IMR-90 (cell line): ENCODE measurements around the gene MMD. TPM values are rescaled to one million over a fixed set of nuclear protein-coding genes. Genes with fewer than 3 reads are reported as not detected.
A peak's percentile ranks its signal among the peaks of the same experiment; 100 is the strongest.

Experiments
- ATAC-seq: fragments of 200-7000 bp; cut with Tn5 transposase; 2 replicates; pipeline ENCODE4 v1.9.1; 2020; ENCODE audit warnings: low read depth, mild to moderate bottlenecking, moderate library complexity
- BruUV-seq: library from RNA; stranded (reverse); fragments of 400-500 nt; replicated peaks from 2 replicates; lab custom pipeline; 2021; lab: Mats Ljungman, UMichigan
- CTCF ChIA-PET: fragments of 300-600 bp; formaldehyde crosslinking; extraction: SDS; loops from one replicate; lab custom pipeline; 2021; ENCODE audit warnings: antibody characterized with exemption; lab: Yijun Ruan, JAX
- POLR2A ChIA-PET: fragments of 300-600 bp; sonication (Branson Sonifier 250); formaldehyde crosslinking; loops from one replicate; lab custom pipeline; 2022; ENCODE audit warnings: antibody characterized with exemption; ENCODE audit not compliant: unreplicated experiment; lab: Charles Lee
- DNase-seq: peaks from one replicate; pipeline ENCODE4 v3.0.0; 2013
- H2AFZ ChIP-seq: replicated peaks from 2 replicates; pipeline ENCODE3; 2013; ENCODE audit warnings: low read length, mild to moderate bottlenecking; ENCODE audit not compliant: poor library complexity
- H2AK5ac ChIP-seq: 2 replicates; pipeline ENCODE4 v1.6.1; 2013; ENCODE audit warnings: low read depth, low read length, inconsistent platforms
- H2AK9ac ChIP-seq: replicated peaks from 2 replicates; pipeline ENCODE3; 2013; ENCODE audit warnings: mild to moderate bottlenecking, low read depth, low read length, moderate library complexity; ENCODE audit not compliant: poor library complexity
- H2BK120ac ChIP-seq: 2 replicates; pipeline ENCODE4 v1.6.1; 2013; ENCODE audit warnings: low read depth, low read length, inconsistent platforms
- H2BK15ac ChIP-seq: 3 replicates; pipeline ENCODE4 v1.6.1; 2013; ENCODE audit warnings: low read depth, low read length, inconsistent platforms
- H2BK20ac ChIP-seq: 2 replicates; pipeline ENCODE4 v1.6.1; 2013; ENCODE audit warnings: low read depth, mild to moderate bottlenecking, inconsistent platforms, low read length, moderate library complexity
- H2BK5ac ChIP-seq: 2 replicates; pipeline ENCODE4 v1.6.1; 2013; ENCODE audit warnings: mild to moderate bottlenecking, low read depth, low read length, inconsistent platforms; ENCODE audit not compliant: poor library complexity, severe bottlenecking
- H3K14ac ChIP-seq: replicated peaks from 2 replicates; pipeline ENCODE4 v1.6.1; 2013; ENCODE audit warnings: low read depth, low read length, inconsistent platforms
- H3K18ac ChIP-seq: 2 replicates; pipeline ENCODE4 v1.6.1; 2013; ENCODE audit warnings: low read depth, low read length, control low read depth
- H3K23ac ChIP-seq: 2 replicates; pipeline ENCODE4 v1.6.1; 2013; ENCODE audit warnings: low read depth, low read length, inconsistent platforms
- H3K27ac ChIP-seq: 2 replicates; pipeline ENCODE4 v1.5.1; 2013; ENCODE audit warnings: mild to moderate bottlenecking, control low read depth, low read length; ENCODE audit not compliant: insufficient read depth
- H3K27me3 ChIP-seq: 2 replicates; pipeline ENCODE4 v1.6.1; 2013; ENCODE audit warnings: low read length; ENCODE audit not compliant: control insufficient read depth, insufficient read depth
- H3K36me3 ChIP-seq: 2 replicates; pipeline ENCODE4 v1.6.1; 2013; ENCODE audit warnings: low read length, mixed read lengths; ENCODE audit not compliant: control insufficient read depth, insufficient read depth
- H3K4ac ChIP-seq: 2 replicates; pipeline ENCODE4 v1.6.1; 2013; ENCODE audit warnings: low read depth, low read length, inconsistent platforms
- H3K4me1 ChIP-seq: 2 replicates; pipeline ENCODE4 v1.6.1; 2013; ENCODE audit warnings: low read length, mixed read lengths; ENCODE audit not compliant: control insufficient read depth, insufficient read depth
- H3K4me2 ChIP-seq: 2 replicates; pipeline ENCODE4 v1.6.1; 2013; ENCODE audit warnings: low read depth, mild to moderate bottlenecking, control low read depth, low read length, moderate library complexity
- H3K4me3 ChIP-seq: 2 replicates; pipeline ENCODE4 v1.5.1; 2013; ENCODE audit warnings: low read depth, mild to moderate bottlenecking, control low read depth, low read length, moderate library complexity; ENCODE audit not compliant: insufficient read depth
- H3K56ac ChIP-seq: 2 replicates; pipeline ENCODE4 v1.6.1; 2013; ENCODE audit warnings: low read length, inconsistent platforms; ENCODE audit not compliant: insufficient read depth; ENCODE audit errors: extremely low read depth
- H3K79me1 ChIP-seq, 2 experiments: 2 replicates each; pipeline ENCODE4 v1.6.1; 2013; ENCODE audit warnings: low read length in 2 of 2, inconsistent platforms in 1 of 2, low read depth in 1 of 2
- H3K9ac ChIP-seq: 2 replicates; pipeline ENCODE4 v1.6.1; 2013; ENCODE audit warnings: low read depth, low read length, control low read depth
- H3K9me1 ChIP-seq: 2 replicates; pipeline ENCODE4 v1.6.1; 2013; ENCODE audit warnings: low read length, inconsistent platforms; ENCODE audit not compliant: insufficient read depth
- H3K9me3 ChIP-seq: 2 replicates; pipeline ENCODE4 v1.6.1; 2013; ENCODE audit warnings: low read length; ENCODE audit not compliant: control insufficient read depth, insufficient read depth
- H4K20me1 ChIP-seq: 2 replicates; pipeline ENCODE4 v1.6.1; 2013; ENCODE audit warnings: low read length, inconsistent platforms; ENCODE audit not compliant: insufficient read depth
- H4K5ac ChIP-seq: 2 replicates; pipeline ENCODE4 v1.6.1; 2013; ENCODE audit warnings: mild to moderate bottlenecking, low read depth, low read length, control low read depth
- H4K8ac ChIP-seq, 2 experiments: 2 replicates each; pipeline ENCODE4 v1.6.1; 2013; ENCODE audit warnings: low read depth in 2 of 2, low read length in 2 of 2, control low read depth in 1 of 2, inconsistent platforms in 1 of 2
- H4K91ac ChIP-seq: 2 replicates; pipeline ENCODE4 v1.6.1; 2013; ENCODE audit warnings: low read depth, low read length, inconsistent platforms; ENCODE audit not compliant: insufficient read depth
- CEBPB ChIP-seq: IDR thresholded peaks from 2 replicates; pipeline ENCODE4 v1.6.1; 2012; ENCODE audit warnings: low read depth, low read length, improper control_type of control experiment
- CTCF ChIP-seq: conservative IDR thresholded peaks from 2 replicates; pipeline ENCODE4 v1.5.1; 2012; ENCODE audit warnings: mild to moderate bottlenecking, low read depth, low read length, improper control_type of control experiment
- WGBS, 2 experiments: methylation state at CpG; one replicate each; pipeline versions ENCODE4 v1.1.5 to v1.1.7; 2013; ENCODE audit warnings: missing lambda C conversion rate in 2 of 2; ENCODE audit not compliant: insufficient read length in 1 of 2; ENCODE audit errors: extremely low coverage in 2 of 2; 5-methylcytosine and 5-hydroxymethylcytosine counted together
- dilution Hi-C: fragments of 300-500 bp; cut with HindIII; formaldehyde crosslinking; loops from one replicate; pipeline ENCODE4 v1.14.3; 2018; ENCODE audit warnings: low sequenced_read_pairs; ENCODE audit not compliant: unreplicated experiment
- in situ Hi-C: fragments of 300-500 bp; cut with MboI; formaldehyde crosslinking; loops from 3 replicates; pipeline ENCODE4 v1.14.3; 2019; ENCODE audit warnings: low sequenced_read_pairs, inconsistent platforms, mixed read lengths
- intact Hi-C: fragments of 100-400 bp; cut with micrococcal nuclease; formaldehyde crosslinking; loops from 2 replicates; pipeline ENCODE4 v1.10.0; 2022
- polyA plus RNA-seq, 3 experiments: library from polyadenylated mRNA; depleted of rRNA; stranded (reverse); fragments of >200 nt; gene quantifications; 2 replicates each; pipeline ENCODE4 v1.2.3, GENCODE V29; 2012; ENCODE audit warnings: low replicate concordance in 1 of 3
- total RNA-seq: library from RNA; depleted of rRNA; stranded (reverse); fragments of >200 nt; gene quantifications from 2 replicates; pipeline ENCODE4 v1.2.3, GENCODE V29; 2012

Gene MMD
- total and polyA plus RNA-seq, 2 of the 4 experiments (the other 2 are of a cell fraction), result 6.3 to 7.0 TPM

- Histone ChIP-seq H4K20me1 (no peaks in the 10 kb centered on the region), H3K4me1 (peaks cover 26% of the 10 kb centered on the region), H3K56ac (no peak overlapping the region), H2BK20ac (peak overlapping the region; percentile 38; the same call in 1 of the 2 replicates), H3K4me3 (no peak overlapping the region), H3K9me1 (peaks cover 13% of the 10 kb centered on the region), H3K36me3 (no peaks in the 10 kb centered on the region), H3K23ac (no peak overlapping the region), H4K91ac (no peak overlapping the region; the same call in 1 of the 2 replicates), H3K14ac (no peak overlapping the region; the same call in none of the 2 replicates), H2BK5ac (peak overlapping the region; percentile 38), H3K9ac (no peak overlapping the region), H2AFZ (no peak overlapping the region), H3K9me3 (no peaks in the 10 kb centered on the region), H2AK9ac (no peak overlapping the region), H2BK15ac (peak overlapping the region; percentile 23; the same call in 1 of the 3 replicates), H3K4me2 (no peak overlapping the region), H3K18ac (peak overlapping the region; percentile 79), H4K8ac (peak overlapping the region in 1 of 2 experiments; percentile 35; a peak in 1 of 4 replicates), H2AK5ac (peak overlapping the region; percentile 49; the same call in 1 of the 2 replicates), H3K27me3 (no peaks in the 10 kb centered on the region), H4K5ac (peak overlapping the region; percentile 68; the same call in 1 of the 2 replicates), H2BK120ac (peak overlapping the region; percentile 57), H3K79me1 (no peaks in the 10 kb centered on the region), H3K27ac (peak overlapping the region; percentile 23; the same call in 1 of the 2 replicates), H3K4ac (0 out of 2 replicates have a peak overlapping the region, but pooled peaks have one; percentile 25)
- WGBS, 2 experiments, result no CpG with 5 or more reads among the region's 6 CpGs
- in situ Hi-C loops, result no loop called here
- ChIA-PET CTCF (no interaction called here), POLR2A (no interaction called here)
- DNase-seq (no peak), ATAC-seq (no peak)
- BruUV-seq, result no TSS peak
- TF ChIP-seq CEBPB (peak; percentile 66), CTCF (no peak)
- dilution Hi-C loops, result no loop called here
- intact Hi-C loops, result no loop called here
These were observed 34.9 kb upstream of the MMD start for GRCh38 chr17:55456307-55457240.
